ENCODE results near the gene TMEM212.
"Not testable (repeated sequence)": the region's sequence is repeated elsewhere in the genome, so short reads cannot be mapped to it uniquely, and the experiment has no call there.

TMEM212 gene

DNA sequence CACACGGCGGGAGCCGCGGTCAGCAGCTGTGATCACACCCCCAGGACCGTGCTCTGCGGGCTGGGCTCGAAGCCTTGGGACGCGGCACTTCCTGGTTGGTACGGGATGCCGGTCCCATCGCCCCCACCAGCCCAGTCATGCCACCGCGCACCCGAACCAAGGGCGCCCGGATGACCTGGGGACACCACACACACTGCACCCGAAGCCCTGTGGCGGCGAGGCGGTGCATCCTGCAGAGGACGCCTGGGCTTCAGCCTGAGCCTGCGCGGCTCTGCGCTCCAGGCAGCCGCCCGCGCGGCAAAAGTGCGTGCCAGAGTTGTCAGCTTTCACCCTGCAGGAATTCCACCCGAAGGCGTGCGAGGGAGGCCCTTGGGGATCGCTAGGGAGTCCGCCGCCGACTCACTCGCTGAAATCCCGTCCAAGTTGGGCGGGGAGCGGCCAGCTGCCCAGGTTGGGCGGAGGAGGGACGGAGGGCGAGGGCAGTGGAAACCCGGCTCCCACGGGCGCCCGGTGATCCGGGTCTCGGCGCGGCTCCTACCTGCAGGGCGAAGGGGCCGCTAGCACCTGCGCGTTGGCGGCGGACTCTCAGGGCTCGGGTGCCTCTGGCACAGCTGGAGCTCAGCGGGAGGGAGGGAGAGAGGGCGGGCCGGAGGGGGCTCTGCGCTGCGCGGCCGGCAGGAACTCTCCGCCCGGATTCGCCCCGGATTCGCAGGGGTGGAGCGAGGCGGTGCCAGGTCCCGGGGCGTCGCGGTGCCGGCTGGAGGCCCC, 33.1 kb upstream of the TMEM212 start, which contains the start of gene PLD1:
TSS of gene PLD1 (minus strand) at position 623 of the 768 bp plus-strand sequence. CDS start 72,432 bp downstream, outside the sequence.
- no peaks in the 10 kb centered on the region for H3K9me3 Mint-ChIP-seq
- no peak within 1 kb of the TSS for H3K27ac Mint-ChIP-seq
- H3K27me3 Mint-ChIP-seq: peaks cover 29% of the 10 kb centered on the region
- H3K4me1 Mint-ChIP-seq: peaks cover 18% of the 10 kb centered on the region
- no peaks in the 10 kb centered on the region for H3K36me3 Mint-ChIP-seq
- peak within 1 kb of the TSS; percentile 85 for H3K4me3 Mint-ChIP-seq

DNA sequence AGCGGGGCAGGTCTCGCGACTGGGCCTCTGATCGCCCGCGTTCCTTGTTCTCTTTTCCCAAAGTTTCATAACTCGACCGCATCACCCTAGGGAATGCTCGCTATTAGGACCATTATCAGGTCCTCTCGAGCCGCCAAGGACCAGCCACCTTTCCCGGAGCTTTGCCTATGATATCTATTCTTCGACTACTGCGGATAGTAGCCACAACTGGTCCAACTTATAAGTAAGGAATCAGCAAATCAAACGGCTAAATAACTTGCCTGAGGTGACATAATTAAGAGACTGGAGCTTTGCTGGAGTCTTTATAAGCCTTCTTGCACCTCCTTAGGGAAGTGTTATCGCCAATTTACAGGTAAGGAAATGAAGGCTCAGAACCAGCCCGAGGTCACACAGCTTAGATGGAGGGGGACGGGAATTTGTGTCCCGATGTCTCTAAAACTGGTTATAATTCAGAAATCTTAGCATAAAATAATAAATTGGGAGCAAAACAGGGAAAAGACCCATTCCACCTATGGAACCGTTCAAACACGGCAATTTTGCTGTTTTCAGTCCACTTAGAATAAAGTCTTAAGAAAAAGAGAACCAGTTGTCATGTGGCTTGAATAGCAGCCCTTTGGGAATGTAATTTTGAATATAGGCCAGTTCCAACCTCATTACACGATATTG, 32.4 kb upstream of the TMEM212 start:
- Mint-ChIP-seq H3K9me3 (no peaks in the 10 kb centered on the region), H3K4me3 (peak overlapping the region; percentile 80), H3K36me3 (no peaks in the 10 kb centered on the region), H3K27me3 (peaks cover 30% of the 10 kb centered on the region), H3K4me1 (peaks cover 18% of the 10 kb centered on the region), H3K27ac (no peak overlapping the region)

DNA sequence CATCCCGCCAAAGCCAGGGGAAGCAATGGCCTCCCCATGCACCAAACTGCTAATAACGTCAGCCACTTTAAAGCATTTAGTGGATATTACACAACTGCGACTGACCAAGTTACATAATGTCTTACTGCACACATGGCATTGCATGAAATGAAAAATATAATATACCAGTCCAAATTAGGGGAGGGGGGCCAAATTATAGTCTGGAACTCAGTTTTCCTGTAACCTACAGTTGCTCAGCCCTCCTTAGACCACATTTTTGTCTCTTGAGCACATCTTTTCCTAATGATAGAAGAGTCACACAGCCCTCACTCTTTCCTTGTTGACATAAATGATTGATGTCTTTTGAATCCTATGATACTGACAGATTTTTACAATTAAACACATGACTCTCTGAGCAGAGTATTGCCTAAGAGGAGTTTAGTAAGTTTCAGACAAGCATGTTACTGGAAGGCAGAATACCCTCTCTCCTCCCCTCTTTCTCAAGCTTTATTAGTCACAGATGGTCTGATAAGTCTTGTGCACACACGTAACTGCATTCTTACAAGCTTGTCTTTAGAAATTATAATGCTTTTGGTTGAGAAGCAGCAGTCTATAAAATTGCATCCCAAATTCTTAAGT, 31.7 kb upstream of the TMEM212 start:
- Mint-ChIP-seq H3K27me3 (peaks cover 30% of the 10 kb centered on the region), H3K4me3 (peak overlapping the region; percentile 80), H3K4me1 (peaks cover 18% of the 10 kb centered on the region), H3K36me3 (no peaks in the 10 kb centered on the region), H3K9me3 (no peaks in the 10 kb centered on the region), H3K27ac (peak overlapping the region; percentile 51)

DNA sequence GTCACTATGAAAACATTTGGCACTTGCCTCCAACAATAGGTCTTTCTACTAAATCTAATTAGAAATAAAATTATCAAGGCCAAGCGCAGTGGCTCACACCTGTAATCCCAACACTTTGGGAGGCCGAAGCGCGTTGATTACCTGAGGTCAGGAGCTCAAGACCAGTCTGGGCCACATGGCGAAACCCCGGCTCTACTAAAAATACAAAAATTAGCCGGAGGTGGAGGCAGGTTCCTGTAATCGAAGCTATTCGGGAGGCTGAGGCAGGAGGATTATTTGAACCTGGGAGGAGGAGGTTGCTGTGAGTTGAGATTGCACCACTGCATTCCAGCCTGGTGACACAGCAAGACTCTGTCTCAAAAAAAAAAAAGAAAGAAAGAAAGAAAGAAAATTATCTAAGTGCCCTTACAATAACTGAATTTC, 31.2 kb upstream of the TMEM212 start:
- Mint-ChIP-seq H3K27ac (peak overlapping the region; percentile 51), H3K36me3 (no peaks in the 10 kb centered on the region), H3K9me3 (no peaks in the 10 kb centered on the region), H3K4me1 (peaks cover 18% of the 10 kb centered on the region), H3K27me3 (peaks cover 30% of the 10 kb centered on the region), H3K4me3 (no peak overlapping the region)

DNA sequence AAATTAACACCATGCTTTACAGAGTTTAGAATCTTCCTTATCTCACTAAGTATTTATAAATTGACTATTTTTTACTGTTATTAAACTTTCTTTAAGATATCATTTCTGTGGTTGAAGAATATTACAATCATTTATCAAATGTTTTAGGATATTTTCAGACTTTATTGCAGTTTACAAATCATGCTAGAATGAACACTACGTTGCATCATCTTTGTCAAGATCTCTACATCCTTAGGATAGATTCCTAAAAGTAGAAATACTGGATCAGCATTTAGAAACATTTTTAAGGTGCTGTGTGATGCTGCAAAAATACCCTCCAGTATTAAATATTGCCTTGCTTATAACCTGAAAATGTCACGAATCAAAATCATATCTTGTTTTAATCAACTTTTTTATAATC, 30.3 kb upstream of the TMEM212 start:
- Mint-ChIP-seq H3K9me3 (no peaks in the 10 kb centered on the region), H3K36me3 (no peaks in the 10 kb centered on the region), H3K4me1 (peaks cover 18% of the 10 kb centered on the region), H3K27me3 (peaks cover 26% of the 10 kb centered on the region), H3K4me3 (no peak overlapping the region), H3K27ac (no peak overlapping the region)

DNA sequence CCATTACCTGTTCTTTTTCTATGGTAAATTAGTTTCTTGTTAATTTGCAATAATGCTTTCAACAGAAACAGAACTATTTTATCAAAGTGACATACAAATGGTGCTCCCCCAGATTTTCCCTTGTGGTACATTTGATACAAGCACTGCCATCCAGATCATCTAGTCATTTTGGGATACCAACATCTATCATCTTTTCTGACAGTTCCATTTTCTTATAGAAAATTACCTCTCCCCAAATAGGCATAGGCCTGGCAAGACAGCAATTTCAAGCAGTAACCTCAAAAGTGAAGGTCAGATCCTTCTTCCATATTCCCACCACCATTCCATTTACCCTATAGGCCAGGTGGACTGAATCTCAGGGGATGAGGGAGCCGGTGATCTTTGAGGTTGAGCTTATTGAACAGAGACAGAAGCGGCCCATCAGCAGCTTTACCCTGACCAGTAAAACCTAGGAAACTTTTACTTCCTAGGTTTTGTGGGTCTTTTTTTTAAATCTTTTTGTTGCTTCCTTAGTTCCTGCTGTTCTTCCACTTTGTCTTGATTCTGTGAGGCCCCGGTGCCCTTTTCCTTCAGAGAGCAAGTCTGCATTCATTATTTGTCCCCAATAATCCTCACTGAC, 29.8 kb upstream of the TMEM212 start:
- Mint-ChIP-seq H3K27ac (no peak overlapping the region), H3K4me1 (peaks cover 18% of the 10 kb centered on the region), H3K27me3 (peaks cover 26% of the 10 kb centered on the region), H3K36me3 (no peaks in the 10 kb centered on the region), H3K9me3 (no peaks in the 10 kb centered on the region), H3K4me3 (no peak overlapping the region)

DNA sequence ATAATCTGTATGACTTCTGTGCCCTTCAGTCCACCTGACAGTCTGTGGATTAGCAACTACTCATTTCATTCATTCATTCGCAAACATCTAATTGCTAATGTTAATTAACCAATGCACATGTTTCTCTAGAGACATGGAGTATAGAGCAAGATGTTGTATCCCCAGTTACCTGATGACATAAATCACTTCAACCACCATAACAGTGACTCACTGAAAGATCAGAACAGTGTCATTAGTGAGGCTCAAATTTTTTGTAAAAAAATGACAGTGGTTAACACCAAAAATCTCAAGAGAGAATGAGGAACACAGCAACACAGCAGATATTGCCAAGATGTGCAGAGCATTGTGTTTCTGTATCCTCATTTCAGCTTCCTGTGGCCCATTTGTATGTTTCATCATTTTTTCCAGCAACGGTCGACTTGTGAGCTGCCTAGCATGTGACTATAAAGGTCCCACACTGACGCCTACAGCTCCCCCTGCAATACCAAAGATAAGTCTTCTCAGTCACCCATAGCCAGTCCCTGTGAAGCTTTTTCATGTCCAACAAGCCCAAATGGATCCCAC, 29.2 kb upstream of the TMEM212 start:
- no peaks in the 10 kb centered on the region for H3K9me3 Mint-ChIP-seq
- H3K4me3 Mint-ChIP-seq: no peak overlapping the region
- H3K36me3 Mint-ChIP-seq: no peaks in the 10 kb centered on the region
- H3K27me3 Mint-ChIP-seq: peaks cover 26% of the 10 kb centered on the region
- peaks cover 18% of the 10 kb centered on the region for H3K4me1 Mint-ChIP-seq
- H3K27ac Mint-ChIP-seq: peak overlapping the region; percentile 56

DNA sequence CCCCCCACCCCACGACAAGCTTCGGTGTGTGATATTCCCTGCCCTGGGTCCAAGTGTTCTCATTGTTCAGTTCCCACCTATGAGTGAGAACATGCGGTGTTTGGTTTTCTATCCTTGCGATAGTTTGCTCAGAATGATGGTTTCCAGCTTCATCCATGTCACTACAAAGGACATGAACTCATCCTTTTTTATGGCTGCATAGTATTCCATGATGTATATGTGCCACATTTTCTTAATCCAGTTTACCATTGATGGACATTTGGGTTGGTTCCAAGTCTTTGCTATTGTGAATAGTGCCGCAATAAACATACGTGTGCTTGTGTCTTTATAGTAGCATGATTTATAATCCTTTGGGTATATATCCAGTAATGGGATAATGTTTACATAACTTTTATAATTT, 28.5 kb upstream of the TMEM212 start:
- H3K27ac Mint-ChIP-seq, H3K9me3 Mint-ChIP-seq: not testable (repeated sequence)

DNA sequence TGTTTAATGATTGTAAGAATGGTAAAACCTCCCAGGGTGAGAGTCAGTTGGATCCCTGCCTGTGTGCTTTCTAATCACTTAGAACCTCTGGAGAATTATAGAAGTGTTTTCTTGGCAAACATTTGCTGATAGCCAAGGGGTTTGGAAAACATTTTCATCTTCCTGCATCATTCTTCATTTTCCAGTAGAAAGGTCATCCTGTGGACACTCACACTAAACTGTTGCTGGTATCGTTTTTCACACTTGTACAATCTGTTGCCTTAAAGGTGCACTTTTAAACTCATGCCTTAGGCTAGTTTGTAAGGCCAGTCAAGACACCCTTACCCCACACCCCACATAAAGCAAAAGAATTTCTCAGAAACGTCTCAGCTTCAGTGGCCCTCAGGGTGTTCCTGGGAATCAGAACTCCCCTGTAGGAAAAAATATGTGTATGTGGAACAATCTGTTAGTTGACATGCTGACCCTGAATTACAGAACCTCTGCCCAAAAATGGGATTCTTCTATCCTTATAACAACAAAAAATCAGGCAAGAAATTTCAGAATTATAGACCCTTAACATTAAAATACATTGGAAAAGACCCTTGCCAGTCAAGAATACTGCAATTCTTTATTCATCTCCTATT, 27.1 kb upstream of the TMEM212 start:
- Mint-ChIP-seq H3K4me3 (no peak overlapping the region), H3K4me1 (peaks cover 3% of the 10 kb centered on the region), H3K27me3 (peaks cover 14% of the 10 kb centered on the region), H3K9me3 (no peaks in the 10 kb centered on the region), H3K36me3 (no peaks in the 10 kb centered on the region), H3K27ac (no peak overlapping the region)

More for the DNA sequence above, 28.5 kb upstream of the TMEM212 start:
- H3K36me3 Mint-ChIP-seq, H3K4me3 Mint-ChIP-seq: not testable (repeated sequence)
- H3K4me1 Mint-ChIP-seq: peaks cover 11% of the 10 kb centered on the region
- peaks cover 20% of the 10 kb centered on the region for H3K27me3 Mint-ChIP-seq

DNA sequence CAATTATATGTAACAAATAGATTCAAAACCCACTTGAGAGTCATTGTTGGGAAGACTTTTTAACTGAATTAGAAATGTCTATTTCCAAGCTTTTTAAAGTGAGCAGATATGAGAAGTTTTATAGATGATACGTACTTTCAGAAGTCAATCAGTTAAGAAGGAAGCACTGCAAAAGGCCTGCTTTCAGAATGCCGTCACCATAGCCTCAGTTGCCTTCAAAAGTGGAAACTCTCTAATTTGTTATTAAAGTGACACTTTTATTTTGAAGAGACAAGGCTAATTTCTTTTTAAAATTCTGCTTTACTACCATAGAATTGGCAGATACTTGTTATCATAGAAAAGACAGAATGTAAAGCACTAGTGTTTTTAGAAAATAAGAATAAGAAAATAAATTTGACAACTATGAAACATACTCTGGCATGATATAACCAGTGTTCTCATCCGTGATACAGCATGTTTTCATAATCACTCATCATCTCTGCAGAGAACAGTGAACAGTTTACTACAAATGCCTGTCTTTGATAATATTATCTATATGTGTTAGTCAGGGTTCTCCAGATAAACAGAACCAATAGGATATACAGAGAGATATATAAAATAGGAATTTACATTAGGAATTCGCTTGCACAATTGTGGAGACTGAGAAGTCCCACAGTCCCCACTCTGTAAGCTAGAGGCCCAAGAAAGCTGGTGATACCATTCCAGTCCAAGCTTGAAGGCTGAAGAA, 25.9 kb upstream of the TMEM212 start:
- Mint-ChIP-seq H3K9me3 (no peaks in the 10 kb centered on the region), H3K4me3 (no peak overlapping the region), H3K27ac (no peak overlapping the region), H3K27me3 (peaks cover 8% of the 10 kb centered on the region), H3K4me1 (no peaks in the 10 kb centered on the region), H3K36me3 (no peaks in the 10 kb centered on the region)

DNA sequence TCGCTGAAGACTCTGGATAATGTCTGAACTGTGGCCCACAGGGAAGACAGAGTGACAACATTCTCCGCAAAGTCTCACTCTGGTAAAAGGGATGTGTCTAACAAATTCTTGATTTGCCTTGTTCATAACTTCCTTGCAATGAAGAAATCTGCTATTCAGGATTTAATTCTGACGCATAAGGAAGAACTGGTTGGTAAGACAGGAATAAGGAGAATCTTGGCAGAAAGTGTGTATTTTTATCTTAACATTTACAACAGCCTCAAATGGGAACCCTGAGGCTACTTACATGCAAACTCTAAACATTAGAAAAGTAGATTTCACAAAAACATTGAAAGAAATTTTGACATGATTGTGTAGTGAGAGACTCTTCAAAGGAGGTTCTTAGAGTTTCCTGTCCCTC, 22.1 kb upstream of the TMEM212 start:
- no peaks in the 10 kb centered on the region for H3K36me3 Mint-ChIP-seq
- no peak overlapping the region for H3K27ac Mint-ChIP-seq
- H3K4me3 Mint-ChIP-seq: no peak overlapping the region

DNA sequence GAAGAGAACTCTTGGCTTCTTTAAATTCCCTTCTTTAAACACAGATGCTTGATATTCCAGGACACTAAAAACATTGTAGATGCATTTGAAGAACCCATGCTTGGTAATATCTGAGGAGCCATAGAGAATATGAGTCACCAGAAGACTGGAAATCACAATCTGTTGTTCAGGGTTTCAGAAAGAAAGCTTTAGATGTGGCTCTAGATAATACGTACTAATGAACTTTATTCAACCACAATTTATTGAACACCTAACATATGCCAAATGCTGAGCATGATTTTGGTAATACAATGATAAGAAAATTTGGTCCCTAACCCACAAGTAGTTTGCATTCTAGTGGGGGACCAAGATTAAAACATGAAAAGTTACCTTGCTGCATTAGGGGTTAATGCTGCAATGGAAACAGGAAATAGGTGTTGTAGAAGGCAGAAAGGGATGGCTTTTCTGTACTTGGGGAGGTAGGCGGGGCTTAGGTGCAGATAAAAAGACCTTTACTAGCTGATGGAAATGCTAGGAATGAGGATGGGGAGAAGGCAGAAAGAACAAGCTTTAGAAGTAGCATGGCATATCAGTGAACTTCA, 21.3 kb upstream of the TMEM212 start:
- H3K4me1 Mint-ChIP-seq: no peaks in the 10 kb centered on the region
- H3K27me3 Mint-ChIP-seq: peaks cover 1% of the 10 kb centered on the region
- H3K27ac Mint-ChIP-seq: no peak overlapping the region

More for the DNA sequence above, 22.1 kb upstream of the TMEM212 start:
- Mint-ChIP-seq H3K4me1 (no peaks in the 10 kb centered on the region), H3K9me3 (no peaks in the 10 kb centered on the region), H3K27me3 (peaks cover 1% of the 10 kb centered on the region)

DNA sequence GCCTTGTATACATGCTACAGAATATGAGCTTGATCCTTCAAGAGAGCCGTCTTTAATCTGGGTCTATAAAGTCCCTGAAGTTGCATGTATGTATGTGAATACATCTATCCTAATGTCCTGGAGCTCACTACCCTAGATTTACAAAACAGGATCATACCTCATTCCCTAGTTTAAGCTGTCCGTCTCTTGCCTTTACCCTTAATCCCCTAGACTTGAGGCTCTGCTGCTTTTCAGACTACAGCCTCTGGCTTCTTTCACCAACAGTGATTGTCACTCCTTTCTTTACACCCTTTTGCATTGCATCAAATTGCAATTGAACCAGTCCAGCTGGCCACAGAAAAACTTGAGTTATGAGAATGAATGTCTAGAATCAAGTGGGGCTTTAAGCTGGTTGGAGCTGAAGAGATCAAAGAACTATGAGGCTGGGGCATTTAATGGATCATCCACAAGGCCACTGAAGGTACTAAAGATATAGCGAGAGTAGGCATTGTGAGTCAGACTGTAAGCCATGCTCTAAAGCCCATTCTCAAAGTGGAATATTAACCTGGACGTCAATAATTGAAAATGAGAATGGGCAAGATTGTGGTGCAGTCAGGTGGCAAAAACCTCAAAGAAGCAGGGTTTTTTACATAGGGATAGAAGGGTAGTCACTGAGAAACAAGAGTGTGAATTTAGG, 20.6 kb upstream of the TMEM212 start:
- Mint-ChIP-seq H3K27me3 (peaks cover 5% of the 10 kb centered on the region), H3K9me3 (no peaks in the 10 kb centered on the region), H3K4me3 (no peak overlapping the region), H3K36me3 (no peaks in the 10 kb centered on the region), H3K4me1 (peaks cover 4% of the 10 kb centered on the region), H3K27ac (no peak overlapping the region)

More for the DNA sequence above, 21.3 kb upstream of the TMEM212 start:
- no peak overlapping the region for H3K4me3 Mint-ChIP-seq
- no peaks in the 10 kb centered on the region for H3K36me3 Mint-ChIP-seq
- no peaks in the 10 kb centered on the region for H3K9me3 Mint-ChIP-seq

DNA sequence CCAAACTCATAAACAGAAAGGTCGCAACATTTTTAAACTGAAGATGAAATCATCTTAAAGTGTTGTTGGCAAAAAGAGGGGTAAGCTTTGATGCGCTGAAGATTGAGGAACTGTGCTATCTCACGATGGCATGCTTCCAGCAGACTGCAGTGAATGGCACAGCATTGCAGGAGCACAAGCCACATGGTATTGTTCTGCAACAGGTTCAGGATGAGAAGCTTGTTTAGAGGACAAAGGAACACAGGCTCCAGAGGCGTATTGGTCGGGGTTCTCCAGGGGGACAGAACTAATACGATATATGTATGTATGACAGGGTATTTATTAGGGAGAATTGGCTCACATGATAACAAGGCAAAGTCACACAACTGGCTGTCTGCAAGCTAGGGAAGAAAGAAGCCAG, 19.0 kb upstream of the TMEM212 start:
- Mint-ChIP-seq H3K4me3 (no peak overlapping the region), H3K27ac (no peak overlapping the region), H3K4me1 (peaks cover 10% of the 10 kb centered on the region), H3K36me3 (no peaks in the 10 kb centered on the region), H3K9me3 (no peaks in the 10 kb centered on the region), H3K27me3 (peaks cover 6% of the 10 kb centered on the region)
